Epithelial cell of esophagus (primary cell): Measurements from ENCODE around the gene CBR1.

Source experiments
- DNase-seq: peaks from one replicate; pipeline ENCODE4 v3.0.0; 2010; ENCODE audit warnings: low read depth
- H3K4me3 ChIP-seq: 2 replicates; pipeline ENCODE4 v1.5.1; 2011; ENCODE audit warnings: mild to moderate bottlenecking, low read length, control low read depth
- TF ChIP-seq, protein P1 (sequence below): IDR thresholded peaks from 2 replicates; pipeline ENCODE4 v1.5.1; 2011; ENCODE audit warnings: low read depth, mild to moderate bottlenecking, low read length, control low read depth, inconsistent platforms; ENCODE audit not compliant: insufficient read depth; ENCODE audit errors: missing control alignments

Gene CBR1

GRCh38 chr21:36115138-36115730, 45.4 kb downstream of the CBR1 start:
- DNase-seq, result no peak
- H3K4me3 ChIP-seq, result no peak overlapping the region
- TF ChIP-seq, protein P1, sequence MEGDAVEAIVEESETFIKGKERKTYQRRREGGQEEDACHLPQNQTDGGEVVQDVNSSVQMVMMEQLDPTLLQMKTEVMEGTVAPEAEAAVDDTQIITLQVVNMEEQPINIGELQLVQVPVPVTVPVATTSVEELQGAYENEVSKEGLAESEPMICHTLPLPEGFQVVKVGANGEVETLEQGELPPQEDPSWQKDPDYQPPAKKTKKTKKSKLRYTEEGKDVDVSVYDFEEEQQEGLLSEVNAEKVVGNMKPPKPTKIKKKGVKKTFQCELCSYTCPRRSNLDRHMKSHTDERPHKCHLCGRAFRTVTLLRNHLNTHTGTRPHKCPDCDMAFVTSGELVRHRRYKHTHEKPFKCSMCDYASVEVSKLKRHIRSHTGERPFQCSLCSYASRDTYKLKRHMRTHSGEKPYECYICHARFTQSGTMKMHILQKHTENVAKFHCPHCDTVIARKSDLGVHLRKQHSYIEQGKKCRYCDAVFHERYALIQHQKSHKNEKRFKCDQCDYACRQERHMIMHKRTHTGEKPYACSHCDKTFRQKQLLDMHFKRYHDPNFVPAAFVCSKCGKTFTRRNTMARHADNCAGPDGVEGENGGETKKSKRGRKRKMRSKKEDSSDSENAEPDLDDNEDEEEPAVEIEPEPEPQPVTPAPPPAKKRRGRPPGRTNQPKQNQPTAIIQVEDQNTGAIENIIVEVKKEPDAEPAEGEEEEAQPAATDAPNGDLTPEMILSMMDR, result no peak

DNA sequence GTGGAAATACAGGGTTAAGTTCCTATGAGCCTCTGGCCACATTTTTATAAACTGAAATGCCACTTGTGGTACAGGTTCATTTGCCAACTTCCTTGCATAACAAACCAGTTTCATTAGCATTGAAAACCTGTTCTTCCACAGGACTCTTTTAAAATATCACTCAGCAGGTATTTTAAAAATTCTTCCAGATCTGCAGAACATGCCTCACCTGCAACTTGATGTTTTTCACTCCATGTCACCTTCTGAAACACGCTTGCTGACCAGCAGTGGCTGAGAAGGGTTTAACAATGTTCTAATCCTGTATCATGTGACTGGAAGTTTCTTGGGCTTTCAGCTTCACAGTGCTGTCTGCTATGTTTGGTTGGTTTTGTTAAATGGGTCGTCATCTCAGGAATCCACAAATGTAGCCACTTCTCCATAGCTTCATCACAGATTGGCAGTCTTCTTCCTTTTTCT, 47.5 kb downstream of the CBR1 start:
- TF ChIP-seq, protein P1, result no peak
- H3K4me3 ChIP-seq, result no peak overlapping the region
- peak; percentile 77 for DNase-seq

DNA sequence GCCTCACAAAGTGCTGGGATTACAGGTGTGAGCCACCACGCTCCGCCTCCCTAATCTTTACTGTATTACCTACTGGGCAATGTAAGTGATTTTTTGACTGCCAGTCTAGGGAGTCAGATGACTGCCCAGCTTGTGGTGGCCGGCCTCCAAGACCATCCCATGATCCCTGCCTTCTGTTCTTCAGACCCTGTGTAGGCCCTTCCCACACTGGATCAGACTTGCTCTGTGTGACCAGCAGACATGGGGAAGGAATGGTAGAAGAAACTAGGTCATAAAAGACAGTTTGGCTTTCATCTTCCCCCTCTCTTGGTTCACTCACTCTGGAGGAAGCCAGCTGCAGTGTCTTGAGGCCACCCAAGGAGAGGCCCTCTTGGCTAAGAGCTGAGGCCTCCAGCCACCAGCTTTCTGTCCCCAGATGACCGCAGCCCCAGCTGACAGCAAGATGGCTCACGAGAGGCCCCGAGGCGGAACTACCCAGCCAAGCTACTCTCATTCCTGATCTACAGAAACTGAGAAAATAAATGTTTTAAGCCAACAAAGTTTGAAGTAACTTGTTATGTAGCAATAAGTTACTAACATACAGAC, 50.6 kb downstream of the CBR1 start:
- no peak for DNase-seq
- H3K4me3 ChIP-seq, result no peak overlapping the region
- TF ChIP-seq, protein P1, result no peak
